Measurements from ENCODE around the gene KSR1.
"Not testable (repeated sequence)": the region's sequence is repeated elsewhere in the genome, so short reads cannot be mapped to it uniquely, and the experiment has no call there.

DNA sequence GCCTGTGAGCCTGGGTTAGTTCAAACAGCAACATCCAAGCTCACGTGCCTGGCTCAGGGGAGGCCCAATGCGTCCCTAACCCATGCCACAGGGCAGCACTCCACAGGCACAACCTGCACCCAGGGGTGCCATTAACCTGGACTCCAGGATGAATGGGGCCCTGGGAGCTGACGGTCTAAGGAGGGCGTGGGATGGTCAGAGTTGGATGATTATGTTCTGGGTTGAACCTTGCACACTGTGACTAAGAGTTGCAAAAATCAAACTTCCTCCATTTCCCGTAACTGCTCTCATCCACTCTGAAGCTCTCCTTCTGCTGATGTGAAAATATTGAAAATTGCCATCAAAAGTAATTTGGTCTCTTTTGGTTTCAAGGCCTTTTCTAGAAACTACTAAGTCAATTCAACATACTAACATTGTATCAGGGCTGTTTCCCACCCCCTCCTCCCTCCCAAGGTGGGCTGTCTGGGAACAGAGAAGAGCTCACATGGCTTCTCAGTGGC, 182.2 kb downstream of the KSR1 start:
- TF ChIP-seq, protein P1, sequence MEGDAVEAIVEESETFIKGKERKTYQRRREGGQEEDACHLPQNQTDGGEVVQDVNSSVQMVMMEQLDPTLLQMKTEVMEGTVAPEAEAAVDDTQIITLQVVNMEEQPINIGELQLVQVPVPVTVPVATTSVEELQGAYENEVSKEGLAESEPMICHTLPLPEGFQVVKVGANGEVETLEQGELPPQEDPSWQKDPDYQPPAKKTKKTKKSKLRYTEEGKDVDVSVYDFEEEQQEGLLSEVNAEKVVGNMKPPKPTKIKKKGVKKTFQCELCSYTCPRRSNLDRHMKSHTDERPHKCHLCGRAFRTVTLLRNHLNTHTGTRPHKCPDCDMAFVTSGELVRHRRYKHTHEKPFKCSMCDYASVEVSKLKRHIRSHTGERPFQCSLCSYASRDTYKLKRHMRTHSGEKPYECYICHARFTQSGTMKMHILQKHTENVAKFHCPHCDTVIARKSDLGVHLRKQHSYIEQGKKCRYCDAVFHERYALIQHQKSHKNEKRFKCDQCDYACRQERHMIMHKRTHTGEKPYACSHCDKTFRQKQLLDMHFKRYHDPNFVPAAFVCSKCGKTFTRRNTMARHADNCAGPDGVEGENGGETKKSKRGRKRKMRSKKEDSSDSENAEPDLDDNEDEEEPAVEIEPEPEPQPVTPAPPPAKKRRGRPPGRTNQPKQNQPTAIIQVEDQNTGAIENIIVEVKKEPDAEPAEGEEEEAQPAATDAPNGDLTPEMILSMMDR (IDR thresholded peaks at IDR 0.05) = not testable (repeated sequence)
- not testable (repeated sequence) for TF ChIP-seq POLR2AphosphoS5 (IDR thresholded peaks at IDR 0.05)

Data from upper lobe of left lung (tissue), 4 donors.